Epithelial cell of esophagus (primary cell): ENCODE measurements around the gene SH3GL3.

Source experiments
- DNase-seq: peaks from one replicate; pipeline ENCODE4 v3.0.0; 2010; ENCODE audit warnings: low read depth
- H3K4me3 ChIP-seq: 2 replicates; pipeline ENCODE4 v1.5.1; 2011; ENCODE audit warnings: mild to moderate bottlenecking, low read length, control low read depth
- CTCF ChIP-seq: IDR thresholded peaks from 2 replicates; pipeline ENCODE4 v1.5.1; 2011; ENCODE audit warnings: low read depth, mild to moderate bottlenecking, low read length, control low read depth, inconsistent platforms; ENCODE audit not compliant: insufficient read depth; ENCODE audit errors: missing control alignments

Gene SH3GL3

GRCh38 chr15:83422541-83422940 lies 24.6 kb upstream of the SH3GL3 start:
- no peak for TF ChIP-seq CTCF
- no peak for DNase-seq
- H3K4me3 ChIP-seq: no peak overlapping the region

GRCh38 chr15:83424101-83424500 lies 23.0 kb upstream of the SH3GL3 start:
- no peak overlapping the region for H3K4me3 ChIP-seq
- no peak for DNase-seq
- TF ChIP-seq CTCF: no peak

GRCh38 chr15:83430441-83430840 lies 16.7 kb upstream of the SH3GL3 start:
- H3K4me3 ChIP-seq: no peak overlapping the region
- TF ChIP-seq CTCF: no peak
- no peak for DNase-seq

- H3K4me3 ChIP-seq: no peak overlapping the region
- DNase-seq: no peak
- no peak for TF ChIP-seq CTCF
Measured at GRCh38 chr15:83431521-83431920, 15.6 kb upstream of the SH3GL3 start.

- H3K4me3 ChIP-seq: no peak overlapping the region
- no peak for DNase-seq
- no peak for TF ChIP-seq CTCF
Measured at GRCh38 chr15:83435202-83435601, 11.9 kb upstream of the SH3GL3 start.

- H3K4me3 ChIP-seq: no peak overlapping the region
- TF ChIP-seq CTCF: no peak
- DNase-seq: peak; percentile 48
Measured at GRCh38 chr15:83435782-83436181, 11.4 kb upstream of the SH3GL3 start.

GRCh38 chr15:83436513-83437158 lies 10.5 kb upstream of the SH3GL3 start:
- peak; percentile 80 for DNase-seq

More at GRCh38 chr15:83436513-83437158, 10.5 kb upstream of the SH3GL3 start:
- peak; percentile 71 for TF ChIP-seq CTCF
- no peak overlapping the region for H3K4me3 ChIP-seq
